Measurements from ENCODE around the gene TRDMT1. TPM values are rescaled to one million over a fixed set of nuclear protein-coding genes. Genes with fewer than 3 reads are reported as not detected.

TRDMT1 gene
- total and polyA plus RNA-seq, 12 donors: 2.0 to 6.3 (median 3.7) TPM

DNA sequence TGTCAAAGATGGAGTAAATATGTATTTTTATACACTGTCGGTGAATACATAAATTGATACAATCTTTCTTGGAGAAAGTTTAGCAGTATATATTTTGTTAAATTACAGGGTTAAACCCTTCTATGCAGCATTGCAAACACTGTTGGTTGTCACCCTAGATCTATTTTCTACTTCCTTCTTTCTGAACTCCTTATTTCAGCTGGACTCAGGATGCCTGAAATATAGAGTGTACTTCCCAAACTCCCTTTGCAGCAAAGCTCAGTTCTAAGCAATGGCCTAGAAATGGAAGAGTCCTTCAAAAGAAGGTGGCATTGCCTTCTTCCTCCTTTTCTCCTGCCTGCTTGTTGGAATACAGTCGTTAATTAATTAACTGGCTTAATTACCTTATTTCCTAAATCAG is 92.4 kb downstream of the TRDMT1 start:
- H3K36me3 ChIP-seq: no peaks in the 10 kb centered on the region
- DNase-seq (no peak), ATAC-seq (no peak)
- no peaks in the 10 kb centered on the region for H3K9me3 ChIP-seq
- H3K27me3 ChIP-seq: no peaks in the 10 kb centered on the region
- TF ChIP-seq, protein P1, sequence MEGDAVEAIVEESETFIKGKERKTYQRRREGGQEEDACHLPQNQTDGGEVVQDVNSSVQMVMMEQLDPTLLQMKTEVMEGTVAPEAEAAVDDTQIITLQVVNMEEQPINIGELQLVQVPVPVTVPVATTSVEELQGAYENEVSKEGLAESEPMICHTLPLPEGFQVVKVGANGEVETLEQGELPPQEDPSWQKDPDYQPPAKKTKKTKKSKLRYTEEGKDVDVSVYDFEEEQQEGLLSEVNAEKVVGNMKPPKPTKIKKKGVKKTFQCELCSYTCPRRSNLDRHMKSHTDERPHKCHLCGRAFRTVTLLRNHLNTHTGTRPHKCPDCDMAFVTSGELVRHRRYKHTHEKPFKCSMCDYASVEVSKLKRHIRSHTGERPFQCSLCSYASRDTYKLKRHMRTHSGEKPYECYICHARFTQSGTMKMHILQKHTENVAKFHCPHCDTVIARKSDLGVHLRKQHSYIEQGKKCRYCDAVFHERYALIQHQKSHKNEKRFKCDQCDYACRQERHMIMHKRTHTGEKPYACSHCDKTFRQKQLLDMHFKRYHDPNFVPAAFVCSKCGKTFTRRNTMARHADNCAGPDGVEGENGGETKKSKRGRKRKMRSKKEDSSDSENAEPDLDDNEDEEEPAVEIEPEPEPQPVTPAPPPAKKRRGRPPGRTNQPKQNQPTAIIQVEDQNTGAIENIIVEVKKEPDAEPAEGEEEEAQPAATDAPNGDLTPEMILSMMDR (IDR thresholded peaks at IDR 0.05): no peak
- no peak overlapping the region for H3K27ac ChIP-seq
- H3K4me3 ChIP-seq: no peak overlapping the region
- intact Hi-C loops (cut with DNase I): no loop called here
- WGBS, 2 donors: 91 to 93% methylated on average over 2 of the region's 2 CpGs
- peaks cover 0 to 5% (median 0%) of the 10 kb centered on the region in 9 donors for H3K4me1 ChIP-seq

DNA sequence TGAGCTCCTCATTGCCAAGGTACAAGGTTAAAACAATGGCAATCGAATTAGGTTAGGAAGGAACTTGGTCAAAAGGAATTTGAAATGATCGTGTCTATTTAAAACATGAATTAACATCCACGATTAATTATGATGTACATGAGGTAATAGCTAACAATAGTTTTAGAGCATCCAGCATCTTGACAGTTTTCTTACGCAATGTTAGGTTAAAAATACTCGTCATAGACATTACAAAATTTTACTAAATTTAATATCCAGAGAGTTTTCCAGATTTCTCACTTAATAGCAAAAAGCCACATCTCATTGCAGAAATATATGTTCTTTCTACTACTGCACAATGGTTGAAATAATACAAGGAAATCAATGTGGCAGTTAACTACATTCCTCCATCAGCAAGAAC is 94.5 kb downstream of the TRDMT1 start:
- Histone ChIP-seq H3K4me3 (no peak overlapping the region), H3K27me3 (no peaks in the 10 kb centered on the region), H3K4me1 (peaks cover 0 to 7% (median 0%) of the 10 kb centered on the region in 9 donors), H3K36me3 (no peaks in the 10 kb centered on the region), H3K9me3 (no peaks in the 10 kb centered on the region), H3K27ac (no peak overlapping the region)
- DNase-seq (no peak), ATAC-seq (no peak)
- TF ChIP-seq, protein P1 (IDR thresholded peaks at IDR 0.05): no peak
- WGBS, 2 donors: 82 to 86% methylated on average over 5 of the region's 5 CpGs
- intact Hi-C loops (cut with DNase I): no loop called here

DNA sequence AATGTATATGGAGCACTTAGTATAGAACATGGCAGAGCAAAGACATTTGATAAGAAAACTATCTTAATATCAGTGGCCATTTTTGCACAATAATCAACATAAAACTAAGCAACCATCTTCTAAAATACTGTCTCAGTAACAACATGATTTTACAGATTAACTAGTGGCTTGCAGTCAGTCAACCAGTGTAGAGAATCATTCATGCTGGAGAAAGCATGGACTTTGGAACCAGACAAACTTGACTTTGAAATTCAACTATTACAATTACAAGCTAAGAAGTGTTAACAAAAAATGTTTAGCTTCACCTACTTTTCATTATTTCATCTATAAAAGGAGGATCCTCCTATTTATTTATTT is 99.6 kb downstream of the TRDMT1 start:
- intact Hi-C loops (cut with DNase I): no loop called here
- TF ChIP-seq, protein P1 (IDR thresholded peaks at IDR 0.05): no peak
- peak overlapping the region in 8 of 10 donors; percentile 13 to 75 (median 27) for H3K27ac ChIP-seq
- peaks cover 0 to 30% (median 0%) of the 10 kb centered on the region in 9 donors for H3K4me1 ChIP-seq
- no peaks in the 10 kb centered on the region for H3K36me3 ChIP-seq
- H3K9me3 ChIP-seq: peaks cover 0 to 14% (median 0%) of the 10 kb centered on the region in 11 donors
- DNase-seq (no peak), ATAC-seq (no peak)
- H3K27me3 ChIP-seq: no peaks in the 10 kb centered on the region
- H3K4me3 ChIP-seq: no peak overlapping the region

DNA sequence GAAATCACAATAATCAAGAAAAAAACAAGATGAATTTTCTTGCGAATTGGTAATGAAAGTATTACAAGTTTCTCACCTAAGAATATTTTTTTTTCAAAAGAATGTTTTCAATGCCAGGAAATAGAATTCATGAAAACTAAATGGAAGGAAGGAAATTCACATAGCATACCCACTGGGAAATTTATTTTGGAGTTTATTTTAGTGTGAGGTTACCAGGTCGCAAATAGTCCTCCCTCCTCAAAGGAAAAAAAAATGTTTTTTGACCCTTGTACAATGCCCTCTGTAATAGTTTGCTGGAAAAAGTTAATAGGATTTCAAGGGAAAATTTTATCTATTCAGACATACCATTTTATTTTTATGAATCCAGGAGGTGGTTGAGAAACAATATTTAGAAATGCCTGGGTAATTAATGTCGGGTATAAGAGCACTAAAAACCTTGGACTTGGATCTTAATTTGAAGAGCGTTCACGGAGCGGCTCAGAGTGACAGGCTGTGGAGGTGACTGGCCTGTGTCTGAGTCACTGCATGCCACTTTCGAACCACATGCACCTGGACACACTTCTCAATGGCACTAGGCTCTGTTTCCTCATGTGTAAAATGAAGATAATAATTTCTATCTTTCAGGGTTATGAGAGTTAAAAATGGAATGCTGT is 100.1 kb downstream of the TRDMT1 start:
- ATAC-seq: peak in 2 of 8 donors; percentile 64
- peak overlapping the region in 8 of 10 donors; percentile 13 to 75 (median 27) for H3K27ac ChIP-seq

More for the DNA sequence above, 100.1 kb downstream of the TRDMT1 start:
- Histone ChIP-seq H3K9me3 (peaks cover 0 to 19% (median 0%) of the 10 kb centered on the region in 11 donors), H3K27me3 (no peaks in the 10 kb centered on the region), H3K36me3 (no peaks in the 10 kb centered on the region), H3K4me1 (peaks cover 0 to 30% (median 0%) of the 10 kb centered on the region in 9 donors), H3K4me3 (no peak overlapping the region)
- 64 to 72% methylated on average over 7 of the region's 7 CpGs for WGBS, 2 donors
- no peak for DNase-seq
- intact Hi-C loops (cut with DNase I): no loop called here
- TF ChIP-seq, protein P1 (IDR thresholded peaks at IDR 0.05): no peak

Measured in heart right ventricle (tissue), 16 donors.